Stomach (tissue), 4 donors: ENCODE results near the gene UBQLN4.

Experiments used
- EP300 ChIP-seq: sonication (generic); formaldehyde crosslinking; IDR thresholded peaks from one replicate; pipeline ENCODE4 v1.6.1; 2017; ENCODE audit warnings: antibody characterized with exemption
- POLR2A ChIP-seq, 4 donors: fragments of 450-650 bp; IDR thresholded peaks; one replicate each; pipeline ENCODE4 v1.6.1; 2016; ENCODE audit warnings: antibody characterized with exemption in 4 of 4, control low read depth in 2 of 4, mild to moderate bottlenecking in 1 of 4, moderate library complexity in 1 of 4
- TF ChIP-seq, protein P1 (sequence below), 7 experiments: fragments of 450-650 bp in 4 of 7; fragments of 200-600 bp in 3 of 7; sonication (generic) in 3 of 7; IDR thresholded peaks; one replicate each; pipeline ENCODE4 v1.5.1; 2016 to 2019; ENCODE audit warnings: antibody characterized with exemption in 7 of 7, control low read depth in 2 of 7, mild to moderate bottlenecking in 1 of 7

DNA sequence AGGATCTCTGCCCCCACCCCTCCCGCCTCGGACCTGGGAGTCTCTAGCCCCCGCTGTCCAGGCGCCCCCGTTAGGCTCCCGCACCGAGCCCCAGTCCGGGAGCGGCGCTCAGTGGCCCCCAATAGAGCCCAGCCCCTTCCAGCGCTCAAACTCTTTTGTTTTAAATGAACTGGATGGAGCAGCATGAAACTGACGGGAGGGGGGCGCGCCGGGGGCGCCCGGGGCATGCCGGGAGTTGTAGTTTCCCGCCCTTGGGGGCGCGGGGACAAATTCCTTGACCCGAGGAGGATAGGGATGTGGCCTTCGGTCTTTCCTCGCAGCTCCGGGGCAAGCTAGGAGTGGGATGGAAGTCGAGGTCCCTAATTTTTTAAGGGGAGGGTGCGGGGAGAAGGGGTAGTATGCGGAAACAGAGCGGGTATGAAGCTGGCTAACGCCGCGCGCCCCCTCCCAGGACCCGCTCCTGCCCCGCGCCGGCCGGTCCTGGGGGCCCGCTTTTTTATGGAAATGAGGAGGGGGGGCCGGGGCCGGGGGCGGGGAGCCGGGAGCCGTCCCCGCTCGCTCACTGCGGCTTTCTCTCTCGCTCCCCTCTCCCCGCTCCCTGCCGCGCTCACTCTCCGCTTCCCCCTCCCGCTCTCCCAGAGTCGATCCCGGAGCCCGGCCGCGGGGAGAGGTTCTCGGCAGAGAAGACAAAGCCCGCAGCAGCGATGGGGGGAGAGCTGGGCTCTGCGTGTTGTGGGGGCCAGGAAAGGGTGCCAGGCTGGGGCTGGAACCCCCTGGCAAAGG, 28.9 kb upstream of the UBQLN4 start, which contains the start of gene MEX3A:
- TF ChIP-seq, protein P1, sequence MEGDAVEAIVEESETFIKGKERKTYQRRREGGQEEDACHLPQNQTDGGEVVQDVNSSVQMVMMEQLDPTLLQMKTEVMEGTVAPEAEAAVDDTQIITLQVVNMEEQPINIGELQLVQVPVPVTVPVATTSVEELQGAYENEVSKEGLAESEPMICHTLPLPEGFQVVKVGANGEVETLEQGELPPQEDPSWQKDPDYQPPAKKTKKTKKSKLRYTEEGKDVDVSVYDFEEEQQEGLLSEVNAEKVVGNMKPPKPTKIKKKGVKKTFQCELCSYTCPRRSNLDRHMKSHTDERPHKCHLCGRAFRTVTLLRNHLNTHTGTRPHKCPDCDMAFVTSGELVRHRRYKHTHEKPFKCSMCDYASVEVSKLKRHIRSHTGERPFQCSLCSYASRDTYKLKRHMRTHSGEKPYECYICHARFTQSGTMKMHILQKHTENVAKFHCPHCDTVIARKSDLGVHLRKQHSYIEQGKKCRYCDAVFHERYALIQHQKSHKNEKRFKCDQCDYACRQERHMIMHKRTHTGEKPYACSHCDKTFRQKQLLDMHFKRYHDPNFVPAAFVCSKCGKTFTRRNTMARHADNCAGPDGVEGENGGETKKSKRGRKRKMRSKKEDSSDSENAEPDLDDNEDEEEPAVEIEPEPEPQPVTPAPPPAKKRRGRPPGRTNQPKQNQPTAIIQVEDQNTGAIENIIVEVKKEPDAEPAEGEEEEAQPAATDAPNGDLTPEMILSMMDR (IDR thresholded peaks at IDR 0.05): no peak
- no peak for TF ChIP-seq EP300
- TF ChIP-seq POLR2A (IDR thresholded peaks at IDR 0.05): no peak
